Measurements from ENCODE around the gene GPR108.

DNA sequence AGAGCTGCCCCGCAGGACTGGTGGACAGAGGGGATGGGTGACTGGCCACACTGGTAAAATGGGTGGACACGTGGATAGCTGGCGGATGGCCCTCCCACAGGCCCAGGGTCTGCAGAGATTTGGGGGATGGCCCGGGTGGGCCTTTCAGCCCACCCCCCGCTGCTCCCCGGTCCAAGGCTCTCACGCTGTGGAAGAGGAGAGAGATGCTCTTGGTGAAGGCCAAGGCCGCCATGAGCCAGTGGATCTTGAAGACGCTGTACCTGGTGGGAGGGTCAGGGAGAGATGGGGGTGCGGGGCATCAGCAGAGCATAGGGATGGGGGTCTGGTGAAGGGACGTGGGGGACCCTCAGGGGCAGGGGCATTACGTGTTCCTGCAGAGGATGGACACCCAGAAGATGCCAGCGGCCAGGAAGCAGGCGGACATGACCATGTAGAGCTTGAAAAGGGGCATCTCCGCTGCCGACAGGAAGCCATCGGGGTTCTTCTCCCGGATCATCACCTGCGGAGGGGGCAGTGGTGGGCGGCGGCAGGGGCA, 4.5 kb downstream of the GPR108 start:
- TF ChIP-seq, protein P1, sequence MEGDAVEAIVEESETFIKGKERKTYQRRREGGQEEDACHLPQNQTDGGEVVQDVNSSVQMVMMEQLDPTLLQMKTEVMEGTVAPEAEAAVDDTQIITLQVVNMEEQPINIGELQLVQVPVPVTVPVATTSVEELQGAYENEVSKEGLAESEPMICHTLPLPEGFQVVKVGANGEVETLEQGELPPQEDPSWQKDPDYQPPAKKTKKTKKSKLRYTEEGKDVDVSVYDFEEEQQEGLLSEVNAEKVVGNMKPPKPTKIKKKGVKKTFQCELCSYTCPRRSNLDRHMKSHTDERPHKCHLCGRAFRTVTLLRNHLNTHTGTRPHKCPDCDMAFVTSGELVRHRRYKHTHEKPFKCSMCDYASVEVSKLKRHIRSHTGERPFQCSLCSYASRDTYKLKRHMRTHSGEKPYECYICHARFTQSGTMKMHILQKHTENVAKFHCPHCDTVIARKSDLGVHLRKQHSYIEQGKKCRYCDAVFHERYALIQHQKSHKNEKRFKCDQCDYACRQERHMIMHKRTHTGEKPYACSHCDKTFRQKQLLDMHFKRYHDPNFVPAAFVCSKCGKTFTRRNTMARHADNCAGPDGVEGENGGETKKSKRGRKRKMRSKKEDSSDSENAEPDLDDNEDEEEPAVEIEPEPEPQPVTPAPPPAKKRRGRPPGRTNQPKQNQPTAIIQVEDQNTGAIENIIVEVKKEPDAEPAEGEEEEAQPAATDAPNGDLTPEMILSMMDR (IDR thresholded peaks at IDR 0.05; ENCODE audit: low read depth, low read length, missing input control), result no peak
- TF ChIP-seq RAD21 (IDR thresholded peaks at IDR 0.05) (no peak), HNF4G (IDR thresholded peaks at IDR 0.05) (no peak), GABPA (IDR thresholded peaks at IDR 0.05 in 1 of 2, conservative IDR thresholded peaks at IDR 0.05 in 1 of 2) (no peak), NR2F2 (IDR thresholded peaks at IDR 0.05) (no peak), HNF4A (conservative IDR thresholded peaks at IDR 0.05) (no peak), TAF1 (conservative IDR thresholded peaks at IDR 0.05) (no peak)
- TF ChIP-seq, protein P2, sequence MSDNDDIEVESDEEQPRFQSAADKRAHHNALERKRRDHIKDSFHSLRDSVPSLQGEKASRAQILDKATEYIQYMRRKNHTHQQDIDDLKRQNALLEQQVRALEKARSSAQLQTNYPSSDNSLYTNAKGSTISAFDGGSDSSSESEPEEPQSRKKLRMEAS (IDR thresholded peaks at IDR 0.05), result no peak
- TF ChIP-seq, protein P3, sequence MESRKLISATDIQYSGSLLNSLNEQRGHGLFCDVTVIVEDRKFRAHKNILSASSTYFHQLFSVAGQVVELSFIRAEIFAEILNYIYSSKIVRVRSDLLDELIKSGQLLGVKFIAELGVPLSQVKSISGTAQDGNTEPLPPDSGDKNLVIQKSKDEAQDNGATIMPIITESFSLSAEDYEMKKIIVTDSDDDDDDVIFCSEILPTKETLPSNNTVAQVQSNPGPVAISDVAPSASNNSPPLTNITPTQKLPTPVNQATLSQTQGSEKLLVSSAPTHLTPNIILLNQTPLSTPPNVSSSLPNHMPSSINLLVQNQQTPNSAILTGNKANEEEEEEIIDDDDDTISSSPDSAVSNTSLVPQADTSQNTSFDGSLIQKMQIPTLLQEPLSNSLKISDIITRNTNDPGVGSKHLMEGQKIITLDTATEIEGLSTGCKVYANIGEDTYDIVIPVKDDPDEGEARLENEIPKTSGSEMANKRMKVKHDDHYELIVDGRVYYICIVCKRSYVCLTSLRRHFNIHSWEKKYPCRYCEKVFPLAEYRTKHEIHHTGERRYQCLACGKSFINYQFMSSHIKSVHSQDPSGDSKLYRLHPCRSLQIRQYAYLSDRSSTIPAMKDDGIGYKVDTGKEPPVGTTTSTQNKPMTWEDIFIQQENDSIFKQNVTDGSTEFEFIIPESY (IDR thresholded peaks at IDR 0.05), result no peak
- TF ChIP-seq, protein P4, sequence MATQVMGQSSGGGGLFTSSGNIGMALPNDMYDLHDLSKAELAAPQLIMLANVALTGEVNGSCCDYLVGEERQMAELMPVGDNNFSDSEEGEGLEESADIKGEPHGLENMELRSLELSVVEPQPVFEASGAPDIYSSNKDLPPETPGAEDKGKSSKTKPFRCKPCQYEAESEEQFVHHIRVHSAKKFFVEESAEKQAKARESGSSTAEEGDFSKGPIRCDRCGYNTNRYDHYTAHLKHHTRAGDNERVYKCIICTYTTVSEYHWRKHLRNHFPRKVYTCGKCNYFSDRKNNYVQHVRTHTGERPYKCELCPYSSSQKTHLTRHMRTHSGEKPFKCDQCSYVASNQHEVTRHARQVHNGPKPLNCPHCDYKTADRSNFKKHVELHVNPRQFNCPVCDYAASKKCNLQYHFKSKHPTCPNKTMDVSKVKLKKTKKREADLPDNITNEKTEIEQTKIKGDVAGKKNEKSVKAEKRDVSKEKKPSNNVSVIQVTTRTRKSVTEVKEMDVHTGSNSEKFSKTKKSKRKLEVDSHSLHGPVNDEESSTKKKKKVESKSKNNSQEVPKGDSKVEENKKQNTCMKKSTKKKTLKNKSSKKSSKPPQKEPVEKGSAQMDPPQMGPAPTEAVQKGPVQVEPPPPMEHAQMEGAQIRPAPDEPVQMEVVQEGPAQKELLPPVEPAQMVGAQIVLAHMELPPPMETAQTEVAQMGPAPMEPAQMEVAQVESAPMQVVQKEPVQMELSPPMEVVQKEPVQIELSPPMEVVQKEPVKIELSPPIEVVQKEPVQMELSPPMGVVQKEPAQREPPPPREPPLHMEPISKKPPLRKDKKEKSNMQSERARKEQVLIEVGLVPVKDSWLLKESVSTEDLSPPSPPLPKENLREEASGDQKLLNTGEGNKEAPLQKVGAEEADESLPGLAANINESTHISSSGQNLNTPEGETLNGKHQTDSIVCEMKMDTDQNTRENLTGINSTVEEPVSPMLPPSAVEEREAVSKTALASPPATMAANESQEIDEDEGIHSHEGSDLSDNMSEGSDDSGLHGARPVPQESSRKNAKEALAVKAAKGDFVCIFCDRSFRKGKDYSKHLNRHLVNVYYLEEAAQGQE (IDR thresholded peaks at IDR 0.05), result no peak
